Measurements from ENCODE around the gene DCUN1D2. TPM values are rescaled to one million over a fixed set of nuclear protein-coding genes. Genes with fewer than 3 reads are reported as not detected.

The DCUN1D2 gene
- total RNA-seq, 1 experiment from 2014 or later = 33.0 TPM

- H3K9me3 ChIP-seq (ENCODE audit: insufficient read depth, low read depth) = no peaks in the 10 kb centered on the region
- no peak overlapping the region for H2AFZ ChIP-seq
- no peaks in the 10 kb centered on the region for H4K20me1 ChIP-seq (ENCODE audit: insufficient read depth)
- H3K4me3 ChIP-seq = no peak overlapping the region
- DNase-seq = peak; percentile 47 to 48
- no peaks in the 10 kb centered on the region for H3K27me3 ChIP-seq (ENCODE audit: insufficient read depth, low read depth)
- BruUV-seq (replicated peaks) = no TSS peak
- no peak overlapping the region for H3K27ac ChIP-seq
- ChIA-PET POLR2A (ENCODE audit: unreplicated experiment) (interaction anchor here (0.5 to 0.6 kb wide), 3 partner anchors 15 to 156 kb away, joined by 3 to 4 read pairs (median 4); no protein-coding TSS in a partner anchor), CTCF (no interaction called here)
- no peaks in the 10 kb centered on the region for H3K9me2 ChIP-seq (ENCODE audit: insufficient read depth)
- peaks cover 7% of the 10 kb centered on the region; the same call in 1 of the 2 replicates for H3F3A ChIP-seq (ENCODE audit: insufficient read depth, low read depth)
- TF ChIP-seq CTCF (conservative IDR thresholded peaks at IDR 0.05) (no peak), EZH2 (IDR thresholded peaks at IDR 0.05; ENCODE audit: low read depth) (no peak)
- peaks cover 22% of the 10 kb centered on the region for H3K4me1 ChIP-seq (replicated peaks; ENCODE audit: insufficient read depth)
- no peaks in the 10 kb centered on the region for H3K79me2 ChIP-seq (ENCODE audit: low read depth)
- intact Hi-C loops (cut with micrococcal nuclease; ENCODE audit: unreplicated experiment) = no loop called here
- H3K36me3 ChIP-seq (ENCODE audit: low read depth) = no peaks in the 10 kb centered on the region
- H3K4me2 ChIP-seq = peak overlapping the region; percentile 28
Measured at GRCh38 chr13:113425941-113426590, 64.4 kb downstream of the DCUN1D2 start.

- no peak overlapping the region for H3K4me2 ChIP-seq
- CTCF ChIA-PET = no interaction called here
Measured at GRCh38 chr13:113423520-113424163, 66.9 kb downstream of the DCUN1D2 start.

More at GRCh38 chr13:113423520-113424163, 66.9 kb downstream of the DCUN1D2 start:
- no TSS peak for BruUV-seq (replicated peaks)
- Histone ChIP-seq H3F3A (ENCODE audit: insufficient read depth, low read depth) (peaks cover 13% of the 10 kb centered on the region), H3K9me3 (ENCODE audit: insufficient read depth, low read depth) (no peaks in the 10 kb centered on the region), H3K27me3 (ENCODE audit: insufficient read depth, low read depth) (peaks cover under 1% of the 10 kb centered on the region), H3K36me3 (ENCODE audit: low read depth) (no peaks in the 10 kb centered on the region), H2AFZ (no peak overlapping the region), H3K9me2 (ENCODE audit: insufficient read depth) (no peaks in the 10 kb centered on the region), H3K79me2 (ENCODE audit: low read depth) (no peaks in the 10 kb centered on the region), H4K20me1 (ENCODE audit: insufficient read depth) (no peaks in the 10 kb centered on the region), H3K4me3 (no peak overlapping the region), H3K4me1 (replicated peaks; ENCODE audit: insufficient read depth) (peaks cover 22% of the 10 kb centered on the region), H3K27ac (no peak overlapping the region)
- no peak for TF ChIP-seq EZH2 (IDR thresholded peaks at IDR 0.05; ENCODE audit: low read depth)
- no peak for TF ChIP-seq CTCF (conservative IDR thresholded peaks at IDR 0.05)
- intact Hi-C loops (cut with micrococcal nuclease; ENCODE audit: unreplicated experiment) = no loop called here
- POLR2A ChIA-PET (ENCODE audit: unreplicated experiment) = interaction anchor here (0.9 kb wide), 1 partner anchor 70 kb away, joined by 5 read pairs; no protein-coding TSS in a partner anchor
- DNase-seq = no peak
